BJ (cell line): Measurements from ENCODE around the gene FAM167B. TPM values are rescaled to one million over a fixed set of nuclear protein-coding genes. Genes with fewer than 3 reads are reported as not detected.

ENCODE experiments used
- CTCF ChIA-PET: fragments of 350-600 bp; formaldehyde crosslinking; extraction: SDS; loops from one replicate; lab custom pipeline; 2021; ENCODE audit warnings: antibody characterized with exemption, inconsistent platforms; lab: Yijun Ruan, JAX
- POLR2A ChIA-PET: fragments of 300-600 bp; sonication (Branson Sonifier 250); formaldehyde crosslinking; extraction: SDS; loops from one replicate; lab custom pipeline; 2021; ENCODE audit warnings: antibody characterized with exemption; lab: Charles Lee
- DNase-seq: peaks from one replicate; pipeline ENCODE4 v3.0.0-alpha.2; 2011; ENCODE audit warnings: low read depth
- H3K27me3 ChIP-seq: 2 replicates; pipeline ENCODE4 v1.6.0; 2011; ENCODE audit warnings: low read length; ENCODE audit not compliant: control insufficient read depth, insufficient read depth
- H3K36me3 ChIP-seq: 2 replicates; pipeline ENCODE4 v1.5.1; 2011; ENCODE audit warnings: low read length; ENCODE audit not compliant: control insufficient read depth, insufficient read depth
- H3K4me3 ChIP-seq: 2 replicates; pipeline ENCODE4 v1.5.1; 2011; ENCODE audit warnings: low read depth, mild to moderate bottlenecking, control low read depth, low read length
- CTCF ChIP-seq: IDR thresholded peaks from 2 replicates; pipeline ENCODE4 v1.5.1; 2011; ENCODE audit warnings: low read depth, mild to moderate bottlenecking, control low read depth, inconsistent platforms, low read length, moderate library complexity; ENCODE audit not compliant: insufficient read depth
- polyA plus RNA-seq: library from polyadenylated mRNA; depleted of rRNA; stranded (reverse); fragments of >200 nt; gene quantifications from 2 replicates; pipeline ENCODE4 v1.2.3, GENCODE V29; 2011

FAM167B gene
- polyA plus RNA-seq, 1 experiment: 3.5 TPM

- no peaks in the 10 kb centered on the region for H3K27me3 ChIP-seq
- no peak for DNase-seq
- no peak for TF ChIP-seq CTCF
- ChIA-PET CTCF (interaction anchor here (0.7 to 3.0 kb wide), 6 partner anchors 12 to 215 kb away, joined by 3 to 18 read pairs (median 3); no protein-coding TSS in a partner anchor), POLR2A (interaction anchor here (0.9 to 1.4 kb wide), 2 partner anchors 11 to 194 kb away, joined by 3 to 5 read pairs; partner anchors contain the start of gene BSDC1)
- peaks cover 17% of the 10 kb centered on the region for H3K36me3 ChIP-seq
- peak within 1 kb of the TSS; percentile 65 for H3K4me3 ChIP-seq
These were observed 46.6 kb upstream of the FAM167B start, which contains the start of gene CCDC28B for GRCh38 chr1:32200226-32201010. TSS of gene CCDC28B (plus strand) at chr1:32200595. CDS start at chr1:32201936, 1,341 bp downstream.

GRCh38 chr1:32201011-32201855 lies 45.8 kb upstream of the FAM167B start:
- CTCF ChIA-PET: interaction anchor here (0.7 to 3.0 kb wide), 4 partner anchors 11 to 214 kb away, joined by 3 to 18 read pairs (median 3); no protein-coding TSS in a partner anchor
- Histone ChIP-seq H3K27me3 (no peaks in the 10 kb centered on the region), H3K4me3 (peak overlapping the region; percentile 65), H3K36me3 (peaks cover 11% of the 10 kb centered on the region)
- no peak for DNase-seq
- POLR2A ChIA-PET: interaction anchor here (0.9 to 1.4 kb wide), 2 partner anchors 10 to 193 kb away, joined by 3 to 5 read pairs; partner anchors contain the start of gene BSDC1
- peak; percentile 36; the same call in 1 of the 2 replicates for TF ChIP-seq CTCF

- CTCF ChIA-PET: interaction anchor here (1.3 to 1.8 kb wide), 2 partner anchors 11 to 131 kb away, joined by 6 to 17 read pairs; partner anchors contain the start of gene MARCKSL1
- POLR2A ChIA-PET: interaction anchor here (0.6 kb wide), 1 partner anchor 11 kb away, joined by 3 read pairs; no protein-coding TSS in a partner anchor
- Histone ChIP-seq H3K4me3 (peak overlapping the region; percentile 74), H3K36me3 (peaks cover 3% of the 10 kb centered on the region; the same call in 1 of the 2 replicates), H3K27me3 (no peaks in the 10 kb centered on the region)
- no peak for TF ChIP-seq CTCF
- DNase-seq: no peak
These were observed 42.1 kb upstream of the FAM167B start for GRCh38 chr1:32204943-32205361.

GRCh38 chr1:32205401-32206370 lies 41.3 kb upstream of the FAM167B start, which contains the start of gene IQCC:
TSS of gene IQCC (plus strand) at chr1:32205671. CDS start at chr1:32205682, 11 bp downstream.
- peaks cover 3% of the 10 kb centered on the region; the same call in 1 of the 2 replicates for H3K36me3 ChIP-seq
- no peak for DNase-seq
- TF ChIP-seq CTCF: no peak
- POLR2A ChIA-PET: interaction anchor here (0.6 kb wide), 1 partner anchor 12 kb away, joined by 3 read pairs; no protein-coding TSS in a partner anchor
- no peaks in the 10 kb centered on the region for H3K27me3 ChIP-seq
- CTCF ChIA-PET: interaction anchor here (1.3 to 1.8 kb wide), 3 partner anchors 10 to 130 kb away, joined by 3 to 17 read pairs (median 6); partner anchors contain the start of gene MARCKSL1
- H3K4me3 ChIP-seq: peak within 1 kb of the TSS; percentile 74
